GM23338 (cell line): ENCODE results near the gene MATN3. TPM values are rescaled to one million over a fixed set of nuclear protein-coding genes. Genes with fewer than 3 reads are reported as not detected.

Source experiments
- ATAC-seq: fragments of 200-7000 bp; cut with Tn5 transposase; 3 replicates; pipeline ENCODE4 v1.9.1; 2020
- DNase-seq: peaks from one replicate; pipeline ENCODE4 v3.0.0-alpha.2; 2015; ENCODE audit warnings: low spot score
- H2AFZ ChIP-seq: fragments of 200-600 bp; sonication (generic); 2 replicates; pipeline ENCODE4 v1.8.0; 2016; ENCODE audit warnings: antibody characterized with exemption, mild to moderate bottlenecking, moderate library complexity
- H3F3A ChIP-seq: fragments of 200-600 bp; sonication (generic); replicated peaks from 2 replicates; pipeline ENCODE4 v1.8.0; 2017; ENCODE audit warnings: antibody characterized with exemption, mixed run types, low read depth
- H3K27ac ChIP-seq: fragments of 200-600 bp; sonication (generic); 2 replicates; pipeline ENCODE4 v1.6.1; 2016; ENCODE audit warnings: low read depth
- H3K27me3 ChIP-seq: fragments of 200-600 bp; sonication (generic); 2 replicates; pipeline ENCODE4 v1.8.0; 2016; ENCODE audit warnings: mild to moderate bottlenecking, mixed run types, moderate library complexity; ENCODE audit not compliant: insufficient read depth
- H3K36me3 ChIP-seq: fragments of 200-600 bp; sonication (generic); 2 replicates; pipeline ENCODE4 v1.8.0; 2016; ENCODE audit warnings: mild to moderate bottlenecking; ENCODE audit not compliant: insufficient read depth
- H3K4me1 ChIP-seq: fragments of 200-600 bp; sonication (generic); 2 replicates; pipeline ENCODE4 v1.8.0; 2016; ENCODE audit warnings: mild to moderate bottlenecking, moderate library complexity; ENCODE audit not compliant: insufficient read depth
- H3K4me2 ChIP-seq: fragments of 200-600 bp; sonication (generic); 2 replicates; pipeline ENCODE4 v1.7.1; 2017; ENCODE audit warnings: mixed run types
- H3K4me3 ChIP-seq: fragments of 200-600 bp; sonication (generic); 2 replicates; pipeline ENCODE4 v1.6.1; 2016; ENCODE audit warnings: mixed run types
- H3K79me2 ChIP-seq: fragments of 200-600 bp; sonication (generic); replicated peaks from 2 replicates; pipeline ENCODE4 v1.8.0; 2017; ENCODE audit warnings: mild to moderate bottlenecking; ENCODE audit not compliant: insufficient read depth
- H3K9me2 ChIP-seq: fragments of 200-600 bp; sonication (generic); 2 replicates; pipeline ENCODE4 v1.8.0; 2017; ENCODE audit not compliant: insufficient read depth
- H4K20me1 ChIP-seq: fragments of 200-600 bp; sonication (generic); replicated peaks from 2 replicates; pipeline ENCODE4 v1.8.0; 2017; ENCODE audit warnings: mild to moderate bottlenecking; ENCODE audit not compliant: insufficient read depth
- H3K27ac Mint-ChIP-seq: 2 replicates; pipeline ENCODE4 v1.8.0; 2020; ENCODE audit warnings: inconsistent platforms, mild to moderate bottlenecking, moderate library complexity, mixed read lengths
- H3K27me3 Mint-ChIP-seq: 3 replicates; pipeline ENCODE4 v1.8.0; 2022; ENCODE audit warnings: low read depth, mild to moderate bottlenecking, moderate library complexity, mixed read lengths, inconsistent platforms; ENCODE audit not compliant: insufficient read depth, poor library complexity
- H3K36me3 Mint-ChIP-seq: 3 replicates; pipeline ENCODE4 v1.8.0; 2021; ENCODE audit warnings: low read depth, mild to moderate bottlenecking, inconsistent platforms, moderate library complexity, mixed read lengths
- H3K4me1 Mint-ChIP-seq: 3 replicates; pipeline ENCODE4 v1.8.0; 2020; ENCODE audit warnings: mild to moderate bottlenecking, inconsistent platforms, mixed read lengths
- H3K4me3 Mint-ChIP-seq: 3 replicates; pipeline ENCODE4 v1.8.0; 2021; ENCODE audit warnings: moderate library complexity, mild to moderate bottlenecking, inconsistent platforms, mixed read lengths
- H3K9me3 Mint-ChIP-seq: 3 replicates; pipeline ENCODE4 v1.8.0; 2020; ENCODE audit warnings: moderate library complexity, mild to moderate bottlenecking, inconsistent platforms, mixed read lengths
- EZH2 ChIP-seq: fragments of 200-600 bp; sonication (generic); IDR thresholded peaks from one replicate; pipeline ENCODE4 v1.8.0; 2017; ENCODE audit warnings: antibody characterized with exemption, mild to moderate bottlenecking, low read depth; ENCODE audit not compliant: unreplicated experiment
- EZH2phosphoT487 ChIP-seq: fragments of 200-600 bp; sonication (generic); IDR thresholded peaks from one replicate; pipeline ENCODE4 v1.8.1; 2018; ENCODE audit warnings: antibody characterized with exemption; ENCODE audit not compliant: unreplicated experiment
- JUNB ChIP-seq: IDR thresholded peaks from one replicate; pipeline ENCODE4 v1.6.1; 2016; ENCODE audit warnings: antibody characterized with exemption; ENCODE audit not compliant: unreplicated experiment
- POLR2AphosphoS5 ChIP-seq: IDR thresholded peaks from 2 replicates; pipeline ENCODE4 v1.6.1; 2016; ENCODE audit warnings: antibody characterized with exemption, low read depth
- REST ChIP-seq: IDR thresholded peaks from one replicate; pipeline ENCODE4 v1.6.1; 2018; ENCODE audit warnings: antibody characterized with exemption; ENCODE audit not compliant: unreplicated experiment
- ZNF114 ChIP-seq: fragments of 250-450 bp; sonication (Bioruptor Pico); IDR thresholded peaks from 2 replicates; pipeline ENCODE4 v1.5.0; 2020; ENCODE audit warnings: mild to moderate bottlenecking, moderate library complexity
- polyA plus RNA-seq: library from polyadenylated mRNA; unstranded; fragments of >200 nt; fragmentation: Nextera tagmentation; extraction: Ambion mirVana; gene quantifications from 2 replicates; pipeline ENCODE4 v1.2.1, GENCODE V29; 2016
- total RNA-seq: library from RNA; depleted of rRNA; stranded (reverse); fragments of >200 nt; shearing (Covaris generic); gene quantifications from 2 replicates; pipeline ENCODE4 v1.2.3, GENCODE V29; 2014
- TF ChIP-seq, protein P1 (sequence below): fragments of 250-450 bp; sonication (Bioruptor Pico); IDR thresholded peaks from 2 replicates; pipeline ENCODE4 v1.5.0; 2020; ENCODE audit warnings: mild to moderate bottlenecking, moderate library complexity
- TF ChIP-seq, protein P2 (sequence below), 2 experiments: fragments of 200-600 bp in 1 of 2; sonication (generic) in 1 of 2; conservative IDR thresholded peaks; 2 replicates each; pipeline versions ENCODE4 v1.5.1 to v1.6.1; 2016 to 2017; ENCODE audit warnings: antibody characterized with exemption in 2 of 2, low read depth in 2 of 2, mild to moderate bottlenecking in 2 of 2, moderate library complexity in 1 of 2

Gene MATN3
- total and polyA plus RNA-seq, 2 experiments from 2014 or later, result 4.6 to 6.4 TPM

DNA sequence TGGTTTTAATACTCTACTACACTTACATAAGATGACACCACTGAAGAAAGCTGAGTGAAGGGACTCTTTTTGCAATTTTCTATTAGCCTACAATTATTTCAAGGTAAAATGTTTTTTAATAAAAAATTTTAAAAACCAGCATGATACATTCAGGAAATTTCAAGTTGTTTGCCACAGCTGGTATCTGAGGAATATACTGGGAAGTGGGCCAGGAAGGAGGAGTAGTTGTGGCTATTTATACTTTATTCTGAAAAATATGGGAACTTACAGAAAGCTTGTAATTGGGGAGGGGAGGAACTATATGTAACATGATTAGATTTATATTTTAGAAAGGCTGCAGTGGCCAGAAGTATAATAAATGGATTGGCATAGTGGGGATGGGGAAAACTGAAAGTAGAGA is 63.4 kb downstream of the MATN3 start:
- Histone ChIP-seq H2AFZ (no peak overlapping the region), H4K20me1 (no peaks in the 10 kb centered on the region), H3F3A (no peaks in the 10 kb centered on the region), H3K4me2 (no peak overlapping the region), H3K79me2 (no peaks in the 10 kb centered on the region), H3K9me2 (no peaks in the 10 kb centered on the region), H3K27ac (no peak overlapping the region), H3K27me3 (no peaks in the 10 kb centered on the region), H3K4me1 (peaks cover 13% of the 10 kb centered on the region), H3K4me3 (no peak overlapping the region), H3K36me3 (peaks cover 7% of the 10 kb centered on the region; the same call in 1 of the 2 replicates)
- H3K4me3 Mint-ChIP-seq, result no peak overlapping the region
- ATAC-seq (no peak), DNase-seq (no peak)
- TF ChIP-seq EZH2 (no peak), POLR2AphosphoS5 (no peak), JUNB (no peak), EZH2phosphoT487 (no peak), REST (no peak), ZNF114 (no peak)
- TF ChIP-seq, protein P1, sequence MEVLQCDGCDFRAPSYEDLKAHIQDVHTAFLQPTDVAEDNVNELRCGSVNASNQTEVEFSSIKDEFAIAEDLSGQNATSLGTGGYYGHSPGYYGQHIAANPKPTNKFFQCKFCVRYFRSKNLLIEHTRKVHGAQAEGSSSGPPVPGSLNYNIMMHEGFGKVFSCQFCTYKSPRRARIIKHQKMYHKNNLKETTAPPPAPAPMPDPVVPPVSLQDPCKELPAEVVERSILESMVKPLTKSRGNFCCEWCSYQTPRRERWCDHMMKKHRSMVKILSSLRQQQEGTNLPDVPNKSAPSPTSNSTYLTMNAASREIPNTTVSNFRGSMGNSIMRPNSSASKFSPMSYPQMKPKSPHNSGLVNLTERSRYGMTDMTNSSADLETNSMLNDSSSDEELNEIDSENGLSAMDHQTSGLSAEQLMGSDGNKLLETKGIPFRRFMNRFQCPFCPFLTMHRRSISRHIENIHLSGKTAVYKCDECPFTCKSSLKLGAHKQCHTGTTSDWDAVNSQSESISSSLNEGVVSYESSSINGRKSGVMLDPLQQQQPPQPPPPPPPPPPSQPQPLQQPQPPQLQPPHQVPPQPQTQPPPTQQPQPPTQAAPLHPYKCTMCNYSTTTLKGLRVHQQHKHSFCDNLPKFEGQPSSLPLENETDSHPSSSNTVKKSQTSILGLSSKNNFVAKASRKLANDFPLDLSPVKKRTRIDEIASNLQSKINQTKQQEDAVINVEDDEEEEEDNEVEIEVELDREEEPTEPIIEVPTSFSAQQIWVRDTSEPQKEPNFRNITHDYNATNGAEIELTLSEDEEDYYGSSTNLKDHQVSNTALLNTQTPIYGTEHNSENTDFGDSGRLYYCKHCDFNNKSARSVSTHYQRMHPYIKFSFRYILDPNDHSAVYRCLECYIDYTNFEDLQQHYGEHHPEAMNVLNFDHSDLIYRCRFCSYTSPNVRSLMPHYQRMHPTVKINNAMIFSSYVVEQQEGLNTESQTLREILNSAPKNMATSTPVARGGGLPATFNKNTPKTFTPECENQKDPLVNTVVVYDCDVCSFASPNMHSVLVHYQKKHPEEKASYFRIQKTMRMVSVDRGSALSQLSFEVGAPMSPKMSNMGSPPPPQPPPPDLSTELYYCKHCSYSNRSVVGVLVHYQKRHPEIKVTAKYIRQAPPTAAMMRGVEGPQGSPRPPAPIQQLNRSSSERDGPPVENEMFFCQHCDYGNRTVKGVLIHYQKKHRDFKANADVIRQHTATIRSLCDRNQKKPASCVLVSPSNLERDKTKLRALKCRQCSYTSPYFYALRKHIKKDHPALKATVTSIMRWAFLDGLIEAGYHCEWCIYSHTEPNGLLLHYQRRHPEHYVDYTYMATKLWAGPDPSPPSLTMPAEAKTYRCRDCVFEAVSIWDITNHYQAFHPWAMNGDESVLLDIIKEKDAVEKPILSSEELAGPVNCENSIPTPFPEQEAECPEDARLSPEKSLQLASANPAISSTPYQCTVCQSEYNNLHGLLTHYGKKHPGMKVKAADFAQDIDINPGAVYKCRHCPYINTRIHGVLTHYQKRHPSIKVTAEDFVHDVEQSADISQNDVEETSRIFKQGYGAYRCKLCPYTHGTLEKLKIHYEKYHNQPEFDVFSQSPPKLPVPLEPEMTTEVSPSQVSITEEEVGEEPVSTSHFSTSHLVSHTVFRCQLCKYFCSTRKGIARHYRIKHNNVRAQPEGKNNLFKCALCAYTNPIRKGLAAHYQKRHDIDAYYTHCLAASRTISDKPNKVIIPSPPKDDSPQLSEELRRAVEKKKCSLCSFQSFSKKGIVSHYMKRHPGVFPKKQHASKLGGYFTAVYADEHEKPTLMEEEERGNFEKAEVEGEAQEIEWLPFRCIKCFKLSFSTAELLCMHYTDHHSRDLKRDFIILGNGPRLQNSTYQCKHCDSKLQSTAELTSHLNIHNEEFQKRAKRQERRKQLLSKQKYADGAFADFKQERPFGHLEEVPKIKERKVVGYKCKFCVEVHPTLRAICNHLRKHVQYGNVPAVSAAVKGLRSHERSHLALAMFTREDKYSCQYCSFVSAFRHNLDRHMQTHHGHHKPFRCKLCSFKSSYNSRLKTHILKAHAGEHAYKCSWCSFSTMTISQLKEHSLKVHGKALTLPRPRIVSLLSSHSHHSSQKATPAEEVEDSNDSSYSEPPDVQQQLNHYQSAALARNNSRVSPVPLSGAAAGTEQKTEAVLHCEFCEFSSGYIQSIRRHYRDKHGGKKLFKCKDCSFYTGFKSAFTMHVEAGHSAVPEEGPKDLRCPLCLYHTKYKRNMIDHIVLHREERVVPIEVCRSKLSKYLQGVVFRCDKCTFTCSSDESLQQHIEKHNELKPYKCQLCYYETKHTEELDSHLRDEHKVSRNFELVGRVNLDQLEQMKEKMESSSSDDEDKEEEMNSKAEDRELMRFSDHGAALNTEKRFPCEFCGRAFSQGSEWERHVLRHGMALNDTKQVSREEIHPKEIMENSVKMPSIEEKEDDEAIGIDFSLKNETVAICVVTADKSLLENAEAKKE (CRISPR knock-in tag), result no peak
- TF ChIP-seq, protein P2, sequence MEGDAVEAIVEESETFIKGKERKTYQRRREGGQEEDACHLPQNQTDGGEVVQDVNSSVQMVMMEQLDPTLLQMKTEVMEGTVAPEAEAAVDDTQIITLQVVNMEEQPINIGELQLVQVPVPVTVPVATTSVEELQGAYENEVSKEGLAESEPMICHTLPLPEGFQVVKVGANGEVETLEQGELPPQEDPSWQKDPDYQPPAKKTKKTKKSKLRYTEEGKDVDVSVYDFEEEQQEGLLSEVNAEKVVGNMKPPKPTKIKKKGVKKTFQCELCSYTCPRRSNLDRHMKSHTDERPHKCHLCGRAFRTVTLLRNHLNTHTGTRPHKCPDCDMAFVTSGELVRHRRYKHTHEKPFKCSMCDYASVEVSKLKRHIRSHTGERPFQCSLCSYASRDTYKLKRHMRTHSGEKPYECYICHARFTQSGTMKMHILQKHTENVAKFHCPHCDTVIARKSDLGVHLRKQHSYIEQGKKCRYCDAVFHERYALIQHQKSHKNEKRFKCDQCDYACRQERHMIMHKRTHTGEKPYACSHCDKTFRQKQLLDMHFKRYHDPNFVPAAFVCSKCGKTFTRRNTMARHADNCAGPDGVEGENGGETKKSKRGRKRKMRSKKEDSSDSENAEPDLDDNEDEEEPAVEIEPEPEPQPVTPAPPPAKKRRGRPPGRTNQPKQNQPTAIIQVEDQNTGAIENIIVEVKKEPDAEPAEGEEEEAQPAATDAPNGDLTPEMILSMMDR (conservative IDR thresholded peaks at IDR 0.05; ENCODE audit: low read depth in 2 of 2), result no peak
- peaks cover 15% of the 10 kb centered on the region for H3K4me1 Mint-ChIP-seq
- peaks cover 19% of the 10 kb centered on the region; the same call in 1 of the 3 replicates for H3K36me3 Mint-ChIP-seq
- no peaks in the 10 kb centered on the region for H3K9me3 Mint-ChIP-seq
- H3K27me3 Mint-ChIP-seq, result no peaks in the 10 kb centered on the region
- H3K27ac Mint-ChIP-seq, result no peak overlapping the region
